Measurements from ENCODE around the gene CHST11. TPM values are rescaled to one million over a fixed set of nuclear protein-coding genes. Genes with fewer than 3 reads are reported as not detected.

Gene CHST11
- polyA plus RNA-seq, 1 donor (not counting 4 experiments of a cell fraction or from before 2014, with no cell fraction given), result 11.9 TPM

DNA sequence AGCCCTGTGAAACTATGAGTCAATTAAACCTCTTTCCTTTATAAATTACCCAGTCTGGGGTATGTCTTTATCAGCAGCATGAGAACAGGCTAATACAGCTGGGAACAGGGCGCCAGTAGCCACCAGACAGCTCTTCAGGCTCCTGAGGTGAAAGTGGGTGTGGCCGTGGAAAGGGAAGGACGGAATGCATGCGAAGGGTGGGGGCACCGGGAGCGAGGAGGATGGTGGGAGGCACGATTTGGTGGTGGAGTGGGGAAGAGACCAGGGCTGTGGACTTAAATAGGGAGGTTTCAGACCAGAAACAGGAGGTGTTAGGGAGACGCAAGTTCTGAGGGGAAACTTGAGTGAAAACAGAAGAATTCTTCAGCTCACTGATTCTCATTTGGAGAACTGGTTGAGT is 44.1 kb upstream of the CHST11 start:
- no peak overlapping the region for H3K9ac ChIP-seq (ENCODE audit: control insufficient read depth, extremely low read depth, insufficient read depth, low read length)
- H3K9me1 ChIP-seq (ENCODE audit: control insufficient read depth, extremely low read depth, insufficient read depth, low read length), result no peaks in the 10 kb centered on the region
- H3K4me3 ChIP-seq (ENCODE audit: control insufficient read depth in 2 of 3, extremely low read depth in 1 of 3, insufficient read depth in 2 of 3, low read depth in 1 of 3, low read length in 3 of 3), result no peak overlapping the region
- H4K20me1 ChIP-seq (ENCODE audit: control insufficient read depth, extremely low read depth, insufficient read depth, low read length), result no peaks in the 10 kb centered on the region
- no peak overlapping the region for H3K4me2 ChIP-seq (ENCODE audit: control insufficient read depth, extremely low read depth, insufficient read depth, low read depth, low read length)
- H3K27ac ChIP-seq (ENCODE audit: control insufficient read depth, insufficient read depth, low read length), result no peak overlapping the region
- TF ChIP-seq EZH2 (IDR thresholded peaks at IDR 0.05; ENCODE audit: low read length), result no peak
- TF ChIP-seq, protein P1, sequence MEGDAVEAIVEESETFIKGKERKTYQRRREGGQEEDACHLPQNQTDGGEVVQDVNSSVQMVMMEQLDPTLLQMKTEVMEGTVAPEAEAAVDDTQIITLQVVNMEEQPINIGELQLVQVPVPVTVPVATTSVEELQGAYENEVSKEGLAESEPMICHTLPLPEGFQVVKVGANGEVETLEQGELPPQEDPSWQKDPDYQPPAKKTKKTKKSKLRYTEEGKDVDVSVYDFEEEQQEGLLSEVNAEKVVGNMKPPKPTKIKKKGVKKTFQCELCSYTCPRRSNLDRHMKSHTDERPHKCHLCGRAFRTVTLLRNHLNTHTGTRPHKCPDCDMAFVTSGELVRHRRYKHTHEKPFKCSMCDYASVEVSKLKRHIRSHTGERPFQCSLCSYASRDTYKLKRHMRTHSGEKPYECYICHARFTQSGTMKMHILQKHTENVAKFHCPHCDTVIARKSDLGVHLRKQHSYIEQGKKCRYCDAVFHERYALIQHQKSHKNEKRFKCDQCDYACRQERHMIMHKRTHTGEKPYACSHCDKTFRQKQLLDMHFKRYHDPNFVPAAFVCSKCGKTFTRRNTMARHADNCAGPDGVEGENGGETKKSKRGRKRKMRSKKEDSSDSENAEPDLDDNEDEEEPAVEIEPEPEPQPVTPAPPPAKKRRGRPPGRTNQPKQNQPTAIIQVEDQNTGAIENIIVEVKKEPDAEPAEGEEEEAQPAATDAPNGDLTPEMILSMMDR (optimal IDR thresholded peaks at IDR 0.05 in 1 of 3, IDR thresholded peaks at IDR 0.05 in 1 of 3, conservative IDR thresholded peaks at IDR 0.05 in 1 of 3; ENCODE audit: extremely low read depth in 1 of 3, insufficient read depth in 2 of 3, low read length in 3 of 3), result no peak
- H3K4me1 ChIP-seq (ENCODE audit: control insufficient read depth, extremely low read depth, insufficient read depth, low read length), result peaks cover 9% of the 10 kb centered on the region
- dilution Hi-C loops (cut with MboI; ENCODE audit: extremely low pct_ligation_motif_present, low sequenced_read_pairs), result no loop called here
- H3K27me3 ChIP-seq (ENCODE audit: control insufficient read depth, extremely low read depth, insufficient read depth, low read length), result peaks cover 2% of the 10 kb centered on the region
- DNase-seq (ENCODE audit: low read depth, low spot score), result no peak
- H2AFZ ChIP-seq (ENCODE audit: control insufficient read depth, low read length), result no peak overlapping the region
- H3K9me3 ChIP-seq (ENCODE audit: control insufficient read depth, low read depth, low read length), result no peaks in the 10 kb centered on the region
- H3K36me3 ChIP-seq (ENCODE audit: control insufficient read depth in 2 of 2, extremely low read depth in 1 of 2, insufficient read depth in 2 of 2, low read length in 2 of 2), result no peaks in the 10 kb centered on the region
- FAIRE-seq, result no peak
- no peaks in the 10 kb centered on the region for H3K79me2 ChIP-seq (ENCODE audit: control insufficient read depth, insufficient read depth, low read length)

DNA sequence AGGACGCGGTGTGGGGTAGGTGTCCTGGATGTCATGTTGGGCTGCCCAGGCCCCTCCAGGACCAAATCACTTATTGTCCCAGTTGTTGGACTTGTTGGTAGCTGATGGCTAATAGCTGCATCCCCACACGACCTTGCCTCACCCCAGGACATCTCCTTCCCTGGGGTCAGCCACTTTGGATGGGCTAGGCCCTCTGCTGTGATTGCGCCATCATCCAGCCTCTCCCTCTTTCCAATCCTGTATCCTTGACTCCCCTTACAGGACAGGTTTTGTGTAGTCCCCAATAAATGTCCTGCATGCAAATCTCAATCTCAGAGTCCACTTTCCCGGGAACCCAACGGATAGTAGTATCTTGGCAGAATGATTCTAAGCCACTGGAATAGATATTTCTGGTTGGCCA is 43.4 kb upstream of the CHST11 start:
- Histone ChIP-seq H3K27ac (ENCODE audit: control insufficient read depth, insufficient read depth, low read length) (no peak overlapping the region), H3K9ac (ENCODE audit: control insufficient read depth, extremely low read depth, insufficient read depth, low read length) (no peak overlapping the region), H3K4me3 (ENCODE audit: control insufficient read depth in 2 of 3, extremely low read depth in 1 of 3, insufficient read depth in 2 of 3, low read depth in 1 of 3, low read length in 3 of 3) (no peak overlapping the region), H3K9me3 (ENCODE audit: control insufficient read depth, low read depth, low read length) (no peaks in the 10 kb centered on the region), H2AFZ (ENCODE audit: control insufficient read depth, low read length) (no peak overlapping the region), H3K36me3 (ENCODE audit: control insufficient read depth in 2 of 2, extremely low read depth in 1 of 2, insufficient read depth in 2 of 2, low read length in 2 of 2) (no peaks in the 10 kb centered on the region), H3K4me2 (ENCODE audit: control insufficient read depth, extremely low read depth, insufficient read depth, low read depth, low read length) (no peak overlapping the region), H3K27me3 (ENCODE audit: control insufficient read depth, extremely low read depth, insufficient read depth, low read length) (peaks cover 2% of the 10 kb centered on the region), H3K9me1 (ENCODE audit: control insufficient read depth, extremely low read depth, insufficient read depth, low read length) (no peaks in the 10 kb centered on the region), H3K79me2 (ENCODE audit: control insufficient read depth, insufficient read depth, low read length) (no peaks in the 10 kb centered on the region), H4K20me1 (ENCODE audit: control insufficient read depth, extremely low read depth, insufficient read depth, low read length) (no peaks in the 10 kb centered on the region), H3K4me1 (ENCODE audit: control insufficient read depth, extremely low read depth, insufficient read depth, low read length) (peaks cover 9% of the 10 kb centered on the region)
- DNase-seq (ENCODE audit: low read depth, low spot score), result no peak
- dilution Hi-C loops (cut with MboI; ENCODE audit: extremely low pct_ligation_motif_present, low sequenced_read_pairs), result no loop called here
- no peak for FAIRE-seq
- TF ChIP-seq, protein P1 (optimal IDR thresholded peaks at IDR 0.05 in 1 of 3, IDR thresholded peaks at IDR 0.05 in 1 of 3, conservative IDR thresholded peaks at IDR 0.05 in 1 of 3; ENCODE audit: extremely low read depth in 1 of 3, insufficient read depth in 2 of 3, low read length in 3 of 3), result no peak
- no peak for TF ChIP-seq EZH2 (IDR thresholded peaks at IDR 0.05; ENCODE audit: low read length)
